T47D (cell line): Measurements from ENCODE around the gene GNRH2.
"Not testable (repeated sequence)": the region's sequence is repeated elsewhere in the genome, so short reads cannot be mapped to it uniquely, and the experiment has no call there.

ENCODE experiments used
- DNase-seq, 2 experiments: peaks; one replicate each; pipeline versions ENCODE4 v3.0.0 to v3.0.0-alpha.2; 2011 to 2012; ENCODE audit warnings: low read depth in 1 of 2, low spot score in 1 of 2
- JUND ChIP-seq: IDR thresholded peaks from 2 replicates; pipeline ENCODE4 v1.6.1; 2012; ENCODE audit warnings: low read depth
- in situ Hi-C: cut with HindIII; loops from 2 replicates; pipeline ENCODE4 v1.10.0; 2016; ENCODE audit warnings: low sequenced_read_pairs, low pct_unique_long_range_greater_than_20kb

GNRH2 gene

GRCh38 chr20:3043322-3043721 lies at the start of gene GNRH2:
Gene GNRH2, plus strand, starts transcription at chr20:3043622. Its CDS starts 793 bp downstream, at chr20:3044415.
- no peak for DNase-seq
- in situ Hi-C loops: no loop called here
- no peak for TF ChIP-seq JUND

- TF ChIP-seq JUND: no peak
- no peak for DNase-seq
- in situ Hi-C loops: no loop called here
Observed at GRCh38 chr20:2995796-2996195, 47.6 kb upstream of the GNRH2 start.

- in situ Hi-C loops: no loop called here
- no peak for TF ChIP-seq JUND
- no peak for DNase-seq
Observed at GRCh38 chr20:2998728-2999127, 44.7 kb upstream of the GNRH2 start.

GRCh38 chr20:3000852-3001523 lies 42.4 kb upstream of the GNRH2 start:
- no peak for TF ChIP-seq JUND
- in situ Hi-C loops: no loop called here
- DNase-seq: peak in 1 of 2 experiments; percentile 58

GRCh38 chr20:3003416-3003815 lies 40.0 kb upstream of the GNRH2 start:
- DNase-seq: no peak
- in situ Hi-C loops: no loop called here

GRCh38 chr20:3010985-3011723 lies 32.3 kb upstream of the GNRH2 start:
- in situ Hi-C loops: no loop called here
- TF ChIP-seq JUND: no peak
- DNase-seq: no peak

More at GRCh38 chr20:3003416-3003815, 40.0 kb upstream of the GNRH2 start:
- no peak for TF ChIP-seq JUND

GRCh38 chr20:3011752-3012151 lies 31.7 kb upstream of the GNRH2 start:
- in situ Hi-C loops: no loop called here
- TF ChIP-seq JUND: no peak
- DNase-seq: no peak

- in situ Hi-C loops: no loop called here
- no peak for DNase-seq
- TF ChIP-seq JUND: no peak
Observed at GRCh38 chr20:3013771-3014170, 29.7 kb upstream of the GNRH2 start.

- in situ Hi-C loops: no loop called here
- TF ChIP-seq JUND: no peak
- DNase-seq: no peak
Observed at GRCh38 chr20:3014179-3014578, 29.2 kb upstream of the GNRH2 start.

- no peak for DNase-seq
- in situ Hi-C loops: no loop called here
- no peak for TF ChIP-seq JUND
Observed at GRCh38 chr20:3014662-3015061, 28.8 kb upstream of the GNRH2 start.

- DNase-seq, in situ Hi-C loops: not testable (repeated sequence)
Observed at GRCh38 chr20:3015302-3015701, 28.1 kb upstream of the GNRH2 start.

- in situ Hi-C loops: no loop called here
- no peak for TF ChIP-seq JUND
- no peak for DNase-seq
Observed at GRCh38 chr20:3021327-3021726, 22.1 kb upstream of the GNRH2 start.

GRCh38 chr20:3021777-3022176 lies 21.6 kb upstream of the GNRH2 start:
- in situ Hi-C loops: no loop called here
- DNase-seq: no peak
- TF ChIP-seq JUND: no peak

GRCh38 chr20:3022559-3023490 lies 20.6 kb upstream of the GNRH2 start:
- DNase-seq: not testable (repeated sequence)

More at GRCh38 chr20:3022559-3023490, 20.6 kb upstream of the GNRH2 start:
- in situ Hi-C loops: not testable (repeated sequence)
